ENCODE data around the gene DLG4.

The DLG4 gene

DNA sequence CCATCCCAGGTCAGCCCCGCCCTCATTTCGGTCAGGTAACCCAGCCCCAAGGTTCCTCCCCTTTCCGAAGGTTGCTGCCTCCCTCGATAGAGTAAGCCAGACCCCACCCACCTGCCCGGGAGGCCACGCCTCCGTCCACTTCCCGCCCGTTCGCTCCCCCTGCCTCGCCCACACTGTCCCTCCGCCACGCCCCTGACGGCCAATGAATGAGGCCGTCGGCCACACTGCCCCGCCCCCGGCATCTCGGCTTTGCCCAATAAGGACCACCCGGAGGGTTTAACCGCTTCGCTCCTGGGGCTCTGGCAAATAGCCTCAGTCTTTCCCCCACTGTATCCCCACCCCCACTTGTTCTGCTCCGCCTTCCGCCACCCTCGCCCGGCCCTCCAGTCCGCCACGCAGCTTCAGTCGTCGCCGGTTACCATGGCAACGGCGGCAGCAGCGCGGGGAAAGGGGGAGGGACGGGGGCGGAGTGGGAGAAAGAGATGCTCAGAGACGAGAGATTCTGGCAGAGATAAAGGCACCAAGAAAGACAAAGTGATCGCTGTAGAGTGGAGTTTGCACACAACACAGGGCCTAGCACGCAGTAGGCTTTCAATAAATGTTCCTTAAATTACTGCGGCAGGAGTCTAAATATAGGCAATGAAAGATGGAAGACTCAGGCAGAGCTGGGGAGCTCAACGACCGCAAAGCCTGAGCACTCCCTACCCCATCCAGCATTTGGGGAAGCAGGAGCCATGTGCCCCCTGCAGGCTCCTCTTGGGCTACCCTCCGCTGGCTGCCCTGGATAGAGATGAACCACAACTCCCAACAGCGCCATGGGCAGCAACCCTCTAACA lies 5.1 kb downstream of the DLG4 start:
- DNase-seq (ENCODE audit: low spot score), result peak; percentile 96

- peak; percentile 53 for DNase-seq (ENCODE audit: low spot score)
These were observed 5.7 kb downstream of the DLG4 start for GRCh38 chr17:7213895-7214299.

- DNase-seq (ENCODE audit: low spot score), result peak; percentile 70
These were observed 8.0 kb downstream of the DLG4 start for GRCh38 chr17:7211491-7212273.

- DNase-seq (ENCODE audit: low spot score), result no peak
These were observed 10.7 kb downstream of the DLG4 start for GRCh38 chr17:7208754-7209460.

GRCh38 chr17:7208027-7208571 lies 11.5 kb downstream of the DLG4 start:
- no peak for DNase-seq (ENCODE audit: low spot score)

- peak; percentile 27 for DNase-seq (ENCODE audit: low spot score)
These were observed 12.3 kb downstream of the DLG4 start for GRCh38 chr17:7207120-7208001.

DNA sequence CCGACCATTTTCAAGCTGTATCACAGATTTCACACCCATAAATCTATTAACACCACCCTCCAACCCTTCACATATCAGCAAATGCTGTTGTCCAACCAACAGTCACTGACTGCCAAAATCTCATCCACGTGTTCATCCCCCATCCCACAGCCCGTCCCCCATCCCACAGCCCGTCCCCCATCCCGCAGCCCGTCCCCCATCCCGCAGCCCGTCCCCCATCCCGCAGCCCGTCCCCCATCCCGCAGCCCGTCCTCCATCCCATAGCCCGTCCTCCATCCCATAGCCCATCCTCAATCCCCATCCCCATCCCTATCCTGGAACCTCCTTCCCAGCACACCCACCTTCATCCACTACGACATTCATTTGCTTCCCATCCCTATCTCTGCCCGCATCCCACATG lies 14.1 kb downstream of the DLG4 start:
- no peak for DNase-seq (ENCODE audit: low spot score)

GRCh38 chr17:7204828-7205461 lies 14.7 kb downstream of the DLG4 start:
- DNase-seq (ENCODE audit: low spot score), result peak; percentile 94

DNA sequence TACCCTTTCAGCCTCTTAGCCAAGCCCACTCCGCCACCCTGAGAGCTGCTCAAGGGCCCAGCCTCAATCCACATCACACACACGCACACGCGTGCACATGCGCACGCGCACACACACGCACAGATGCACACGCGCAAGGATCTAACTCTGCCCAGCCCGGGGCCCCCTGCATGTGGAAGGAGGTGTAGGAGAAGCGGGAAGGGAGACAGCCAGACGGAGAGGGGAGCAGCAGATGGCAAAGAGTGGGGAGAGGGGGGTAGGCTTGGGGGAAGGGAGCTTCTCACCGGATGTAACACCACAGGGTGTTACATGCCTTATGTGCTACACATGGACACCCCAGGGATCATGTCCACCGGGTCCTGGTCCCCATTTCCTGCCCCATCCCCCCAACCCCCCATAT lies 15.3 kb downstream of the DLG4 start:
- no peak for DNase-seq (ENCODE audit: low spot score)

DNA sequence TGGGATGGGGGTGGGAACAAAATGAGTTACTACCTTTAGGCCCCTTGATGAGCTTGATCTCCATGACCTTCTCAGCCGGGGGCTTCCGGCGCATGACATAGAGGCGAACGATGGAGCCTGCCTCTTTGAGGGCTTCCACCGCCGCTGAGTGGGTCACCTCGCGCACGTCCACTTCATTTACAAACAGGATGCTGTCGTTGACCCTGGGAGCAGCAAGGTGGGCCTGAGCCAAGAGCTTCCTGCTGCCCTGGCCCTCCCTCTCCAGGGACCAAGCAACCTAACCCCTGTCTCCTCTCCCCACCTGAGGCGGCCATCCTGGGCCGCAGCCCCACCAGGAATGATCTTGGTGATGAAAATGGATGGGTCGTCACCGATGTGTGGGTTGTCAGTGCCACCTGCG lies 16.2 kb downstream of the DLG4 start:
- no peak for DNase-seq (ENCODE audit: low spot score)

GRCh38 chr17:7196651-7197401 lies 22.8 kb downstream of the DLG4 start:
- DNase-seq (ENCODE audit: low spot score), result no peak

- no peak for DNase-seq (ENCODE audit: low spot score)
These were observed 23.7 kb downstream of the DLG4 start for GRCh38 chr17:7195971-7196370.

DNA sequence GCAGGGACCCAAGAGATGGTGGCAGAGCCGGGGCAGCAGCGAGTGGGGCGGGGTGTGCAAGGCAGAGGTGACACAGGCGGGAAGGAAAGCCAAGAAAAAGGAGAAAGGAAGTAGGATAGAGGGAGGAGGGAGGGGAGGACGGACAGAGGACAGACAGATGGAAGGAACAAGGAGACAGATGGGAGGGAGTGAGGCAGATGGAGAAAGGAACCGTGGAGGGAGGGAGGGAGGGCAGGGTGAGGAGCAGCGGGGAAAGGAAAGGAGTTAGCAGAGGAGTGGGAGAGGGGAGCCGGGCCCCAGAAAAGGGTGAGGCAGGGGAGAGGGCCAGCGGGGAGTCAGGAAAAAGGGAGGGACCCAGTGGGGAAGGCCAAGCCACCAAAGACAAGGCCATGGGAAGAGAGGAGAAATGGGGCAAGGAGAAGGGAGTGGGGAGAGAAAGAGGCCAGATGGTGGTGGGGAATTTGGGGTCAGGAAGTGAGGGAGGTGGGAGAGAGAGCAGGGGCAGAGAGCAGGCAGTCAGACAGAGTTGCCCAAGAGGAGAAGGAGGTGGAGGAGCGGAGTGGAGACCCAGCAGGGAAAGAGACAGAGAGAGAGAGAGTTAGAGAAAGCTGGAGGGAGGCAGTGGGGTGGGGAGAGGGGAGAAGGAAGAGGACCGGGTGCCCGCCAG lies 27.2 kb downstream of the DLG4 start:
- no peak for DNase-seq (ENCODE audit: low spot score)

- DNase-seq (ENCODE audit: low spot score), result peak; percentile 76
These were observed 27.9 kb downstream of the DLG4 start for GRCh38 chr17:7191571-7192270.

- DNase-seq (ENCODE audit: low spot score), result no peak
These were observed 28.6 kb downstream of the DLG4 start for GRCh38 chr17:7191069-7191468.

- no peak for DNase-seq (ENCODE audit: low spot score)
These were observed 29.2 kb downstream of the DLG4 start for GRCh38 chr17:7190276-7190917.

DNA sequence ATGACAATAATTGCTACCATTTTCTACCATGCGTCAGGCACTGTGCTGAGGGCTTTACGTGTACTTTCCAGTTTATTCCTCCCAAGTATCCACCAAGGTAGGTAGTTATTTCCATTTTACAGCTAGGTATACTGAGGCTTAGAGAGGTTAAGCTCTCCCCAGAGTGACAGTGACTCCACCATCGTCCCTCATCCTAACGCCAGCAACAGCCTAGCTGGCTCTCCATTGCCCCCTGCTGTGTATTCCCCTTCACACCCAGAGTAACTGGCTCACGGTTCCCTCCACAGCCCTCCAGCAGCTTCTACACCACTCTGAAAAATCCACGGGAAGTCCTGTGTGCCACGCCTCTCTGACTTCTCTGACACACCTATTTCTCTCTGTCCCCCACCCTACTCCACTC lies 33.4 kb downstream of the DLG4 start:
- DNase-seq (ENCODE audit: low spot score), result no peak

DNA sequence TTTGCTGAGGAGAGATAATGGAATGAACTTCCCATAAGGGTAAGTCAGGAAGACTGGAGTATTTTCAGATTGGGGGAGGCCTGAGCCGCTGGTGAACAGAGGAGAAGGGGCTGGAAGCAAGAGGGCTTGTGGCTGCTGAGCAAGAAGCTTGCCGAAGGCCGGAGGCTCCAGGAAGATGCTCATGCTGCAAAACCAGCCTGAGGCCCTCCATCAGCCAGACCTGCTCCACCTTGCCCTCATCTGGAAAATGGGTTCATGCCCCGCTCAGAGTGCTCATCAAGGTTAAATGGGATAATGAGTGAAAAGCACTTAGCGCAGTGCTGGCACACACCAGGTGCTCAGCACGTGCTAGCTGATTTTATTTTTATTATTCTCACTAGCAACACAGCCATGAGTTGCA lies 35.0 kb downstream of the DLG4 start:
- DNase-seq (ENCODE audit: low spot score), result no peak

Measured in AG20443 (cell line).